HepG2 (cell line): ENCODE results near the gene UNC5B. TPM values are rescaled to one million over a fixed set of nuclear protein-coding genes. Genes with fewer than 3 reads are reported as not detected.

Experiments
- ATAC-seq: fragments of 200-7000 bp; cut with Tn5 transposase; 3 replicates; pipeline ENCODE4 v1.9.1; 2020; ENCODE audit warnings: mild to moderate bottlenecking, moderate library complexity
- BruUV-seq: library from RNA; stranded (reverse); fragments of 400-500 nt; replicated peaks from 2 replicates; lab custom pipeline; 2021; lab: Mats Ljungman, UMichigan
- CTCF ChIA-PET: fragments of 300-600 bp; formaldehyde crosslinking; extraction: SDS; loops from one replicate; lab custom pipeline; 2021; ENCODE audit warnings: low total read pairs, inconsistent platforms, low intra/inter-chr PET ratio; lab: Yijun Ruan, JAX
- POLR2A ChIA-PET: fragments of 350-600 bp; sonication (Branson Sonifier 250); formaldehyde crosslinking; loops from one replicate; lab custom pipeline; 2020; ENCODE audit warnings: antibody characterized with exemption, inconsistent platforms; lab: Yijun Ruan, JAX
- DNase-seq: peaks from one replicate; pipeline ENCODE4 v3.0.0-alpha.2; 2015; ENCODE audit warnings: low spot score
- FAIRE-seq: peaks from 3 replicates; lab custom pipeline; 2011; peaks lifted over from hg19 to GRCh38; lab: Jason Lieb, UNC
- H2AFZ ChIP-seq: one replicate; pipeline ENCODE4 v1.6.1; 2011; ENCODE audit warnings: low read length, inconsistent platforms
- H3K27ac ChIP-seq: fragments of 300-600 bp; 3 replicates; pipeline ENCODE4 v1.8.0; 2011; ENCODE audit warnings: mixed run types, mild to moderate bottlenecking, mixed read lengths, low read length, inconsistent platforms; ENCODE audit not compliant: insufficient read depth; ENCODE audit errors: extremely low read length
- H3K27me3 ChIP-seq, 2 experiments: fragments of 200-600 bp in 1 of 2; 2 replicates in 1 of 2; 3 replicates in 1 of 2; pipeline versions ENCODE4 v1.6.0 to v1.8.0; 2011; ENCODE audit warnings: low read length in 2 of 2, mild to moderate bottlenecking in 2 of 2, moderate library complexity in 2 of 2, inconsistent platforms in 1 of 2; ENCODE audit not compliant: insufficient read depth in 2 of 2, control insufficient read depth in 1 of 2
- H3K36me3 ChIP-seq, 2 experiments: fragments of 200-600 bp in 1 of 2; replicated peaks in 1 of 2; 2 replicates in 1 of 2; 3 replicates in 1 of 2; pipeline versions ENCODE4 v1.5.1 to v1.8.0; 2011; ENCODE audit warnings: low read length in 2 of 2, inconsistent platforms in 1 of 2; ENCODE audit not compliant: insufficient read depth in 2 of 2, control insufficient read depth in 1 of 2
- H3K4me1 ChIP-seq: 2 replicates; pipeline ENCODE4 v1.5.1; 2012; ENCODE audit warnings: low read length, inconsistent platforms; ENCODE audit not compliant: insufficient read depth
- H3K4me2 ChIP-seq: 2 replicates; pipeline ENCODE4 v1.6.0; 2011; ENCODE audit warnings: low read depth, low read length, inconsistent platforms
- H3K4me3 ChIP-seq, 3 experiments: fragments of 200-600 bp in 1 of 3; sonication (generic), shearing (Covaris generic) in 1 of 3; replicated peaks in 1 of 3; 2 replicates each; pipeline ENCODE4 v1.5.1; 2011 to 2016; ENCODE audit warnings: low read length in 3 of 3, inconsistent platforms in 2 of 3, low read depth in 2 of 3, mild to moderate bottlenecking in 2 of 3, control low read depth in 1 of 3, mixed read lengths in 1 of 3; ENCODE audit not compliant: insufficient read depth in 1 of 3
- H3K79me2 ChIP-seq: one replicate; pipeline ENCODE4 v1.6.1; 2011; ENCODE audit warnings: low read length, inconsistent platforms; ENCODE audit not compliant: insufficient read depth
- H3K9ac ChIP-seq: 2 replicates; pipeline ENCODE4 v1.6.0; 2011; ENCODE audit warnings: mild to moderate bottlenecking, low read depth, low read length, inconsistent platforms; ENCODE audit not compliant: insufficient read depth
- H3K9me3 ChIP-seq: 2 replicates; pipeline ENCODE4 v1.5.1; 2012; ENCODE audit warnings: mild to moderate bottlenecking, low read length
- H4K20me1 ChIP-seq: 2 replicates; pipeline ENCODE4 v1.6.0; 2011; ENCODE audit warnings: inconsistent platforms, mild to moderate bottlenecking, low read length, moderate library complexity; ENCODE audit not compliant: insufficient read depth
- BCL6 ChIP-seq: IDR thresholded peaks from 2 replicates; pipeline ENCODE4 v1.6.1; 2016; ENCODE audit warnings: missing genetic modification reagents, missing compliant biosample characterization
- CBX2 ChIP-seq, 2 experiments: fragments of 200-600 bp in 1 of 2; sonication (generic); formaldehyde crosslinking in 1 of 2; IDR thresholded peaks; 2 replicates each; pipeline versions ENCODE4 v1.7.0 to v1.8.1; 2018 to 2022; ENCODE audit warnings: low read depth in 2 of 2, low read length in 1 of 2, mild to moderate bottlenecking in 1 of 2, missing genetic modification reagents in 1 of 2
- HNRNPLL ChIP-seq: fragments of 200-400 bp; formaldehyde crosslinking; IDR thresholded peaks from 2 replicates; pipeline ENCODE4 v1.6.1; 2017; ENCODE audit warnings: mild to moderate bottlenecking, low read depth, low read length; ENCODE audit not compliant: poor library complexity, severe bottlenecking
- KLF16 ChIP-seq, 2 experiments: sonication (generic) in 1 of 2; formaldehyde crosslinking in 1 of 2; IDR thresholded peaks; 2 replicates each; pipeline versions ENCODE4 v1.6.1 to v1.8.0; 2016 to 2023; ENCODE audit warnings: missing genetic modification reagents in 2 of 2, missing compliant biosample characterization in 1 of 2
- PHF8 ChIP-seq: sonication (generic); formaldehyde crosslinking; IDR thresholded peaks from 2 replicates; pipeline ENCODE4 v1.5.0; 2020; ENCODE audit warnings: missing genetic modification reagents
- RAD21 ChIP-seq: fragments of 450-650 bp; formaldehyde crosslinking; IDR thresholded peaks from 2 replicates; pipeline ENCODE4 v1.5.0; 2020; ENCODE audit warnings: mild to moderate bottlenecking
- ZNF234 ChIP-seq: sonication (generic); formaldehyde crosslinking; conservative IDR thresholded peaks from 2 replicates; pipeline ENCODE4 v1.5.1; 2020; ENCODE audit warnings: mild to moderate bottlenecking, missing genetic modification reagents
- WGBS: methylation state at CpG from one replicate; pipeline ENCODE4 v1.1.6; 2017; ENCODE audit warnings: low lambda C conversion rate; 5-methylcytosine and 5-hydroxymethylcytosine counted together
- in situ Hi-C: cut with HindIII; loops from 2 replicates; pipeline ENCODE4 v1.10.0; 2017; ENCODE audit warnings: low pct_unique_long_range_greater_than_20kb; ENCODE audit not compliant: extremely low pct_ligation_motif_present
- intact Hi-C: fragments of 100-400 bp; cut with micrococcal nuclease; formaldehyde crosslinking; loops from one replicate; pipeline ENCODE4 v1.10.0; 2022; ENCODE audit not compliant: unreplicated experiment
- polyA plus RNA-seq, 8 experiments: library from polyadenylated mRNA; depleted of rRNA in 3 of 8; stranded (reverse) in 7 of 8; unstranded in 1 of 8; fragments of >200 nt; fragmentation: Illumina TruSeq in 4 of 8; extraction: Trizol in 4 of 8; gene quantifications; 2 replicates each; pipeline versions ENCODE4 v1.2.1 to v1.2.3, GENCODE V29; 2011 to 2016; ENCODE audit warnings: low read depth in 4 of 8, missing spikeins in 1 of 8, mixed read lengths in 1 of 8; ENCODE audit not compliant: insufficient read depth in 1 of 8
- total RNA-seq, 5 experiments: library from RNA; depleted of rRNA; stranded (reverse); fragments of >200 nt; fragmentation: Illumina TruSeq; extraction: Trizol; gene quantifications; 2 replicates each; pipeline ENCODE4 v1.2.3, GENCODE V29; 2016; ENCODE audit warnings: low read depth in 1 of 5
- TF ChIP-seq, protein P1 (sequence below): IDR thresholded peaks from 2 replicates; pipeline ENCODE4 v1.4.0; 2020; ENCODE audit warnings: mild to moderate bottlenecking, missing genetic modification reagents

The UNC5B gene
- total and polyA plus RNA-seq, 2 of the 13 experiments (the other 11 are each of a cell fraction or from before 2014, with no cell fraction given) = 0.07 TPM

DNA sequence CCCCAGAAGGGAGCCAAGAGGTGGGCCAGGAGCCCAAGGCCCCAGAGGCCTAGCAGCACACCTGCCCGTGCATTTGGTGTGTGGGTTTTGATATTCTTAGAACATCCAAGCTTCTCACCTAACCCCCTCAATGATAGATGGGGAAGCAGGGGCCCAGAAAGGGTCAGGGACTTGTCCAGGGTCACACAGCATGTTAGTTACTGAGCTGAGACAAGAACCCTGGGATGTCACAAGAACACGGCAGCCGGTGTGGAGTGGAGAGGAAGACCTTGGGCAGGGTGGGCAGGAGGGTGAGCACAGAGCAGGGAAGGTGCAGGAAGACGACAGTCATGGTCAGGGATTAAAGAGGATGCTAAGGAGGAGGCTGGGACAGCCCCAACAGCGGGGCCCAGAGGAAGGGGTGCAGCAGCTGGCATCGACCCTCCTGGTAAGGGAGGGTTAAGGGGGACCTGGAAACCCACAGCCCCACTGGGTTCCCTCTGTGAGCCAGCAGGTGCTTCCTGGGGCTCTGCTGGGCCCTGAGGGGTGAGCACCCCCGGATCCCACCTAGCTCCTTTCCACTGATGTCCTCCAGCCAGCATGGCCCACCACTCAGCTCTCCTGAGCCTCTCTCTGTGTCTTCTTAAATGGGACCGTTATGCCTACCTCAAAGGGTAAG, 44.4 kb downstream of the UNC5B start:
- ChIA-PET CTCF (no interaction called here), POLR2A (no interaction called here)
- H3K4me1 ChIP-seq = no peaks in the 10 kb centered on the region
- no peaks in the 10 kb centered on the region for H3K79me2 ChIP-seq
- TF ChIP-seq CBX2 (IDR thresholded peaks at IDR 0.05; ENCODE audit: low read depth, low read length) (no peak), CBX2 (CRISPR knock-in tag; IDR thresholded peaks at IDR 0.05; ENCODE audit: low read depth) (no peak), RAD21 (CRISPR knock-in tag) (no peak), KLF16 (CRISPR knock-in tag; IDR thresholded peaks at IDR 0.05) (no peak), HNRNPLL (no peak), ZNF234 (CRISPR knock-in tag) (no peak), BCL6 (no peak), PHF8 (CRISPR knock-in tag) (no peak)
- TF ChIP-seq, protein P1, sequence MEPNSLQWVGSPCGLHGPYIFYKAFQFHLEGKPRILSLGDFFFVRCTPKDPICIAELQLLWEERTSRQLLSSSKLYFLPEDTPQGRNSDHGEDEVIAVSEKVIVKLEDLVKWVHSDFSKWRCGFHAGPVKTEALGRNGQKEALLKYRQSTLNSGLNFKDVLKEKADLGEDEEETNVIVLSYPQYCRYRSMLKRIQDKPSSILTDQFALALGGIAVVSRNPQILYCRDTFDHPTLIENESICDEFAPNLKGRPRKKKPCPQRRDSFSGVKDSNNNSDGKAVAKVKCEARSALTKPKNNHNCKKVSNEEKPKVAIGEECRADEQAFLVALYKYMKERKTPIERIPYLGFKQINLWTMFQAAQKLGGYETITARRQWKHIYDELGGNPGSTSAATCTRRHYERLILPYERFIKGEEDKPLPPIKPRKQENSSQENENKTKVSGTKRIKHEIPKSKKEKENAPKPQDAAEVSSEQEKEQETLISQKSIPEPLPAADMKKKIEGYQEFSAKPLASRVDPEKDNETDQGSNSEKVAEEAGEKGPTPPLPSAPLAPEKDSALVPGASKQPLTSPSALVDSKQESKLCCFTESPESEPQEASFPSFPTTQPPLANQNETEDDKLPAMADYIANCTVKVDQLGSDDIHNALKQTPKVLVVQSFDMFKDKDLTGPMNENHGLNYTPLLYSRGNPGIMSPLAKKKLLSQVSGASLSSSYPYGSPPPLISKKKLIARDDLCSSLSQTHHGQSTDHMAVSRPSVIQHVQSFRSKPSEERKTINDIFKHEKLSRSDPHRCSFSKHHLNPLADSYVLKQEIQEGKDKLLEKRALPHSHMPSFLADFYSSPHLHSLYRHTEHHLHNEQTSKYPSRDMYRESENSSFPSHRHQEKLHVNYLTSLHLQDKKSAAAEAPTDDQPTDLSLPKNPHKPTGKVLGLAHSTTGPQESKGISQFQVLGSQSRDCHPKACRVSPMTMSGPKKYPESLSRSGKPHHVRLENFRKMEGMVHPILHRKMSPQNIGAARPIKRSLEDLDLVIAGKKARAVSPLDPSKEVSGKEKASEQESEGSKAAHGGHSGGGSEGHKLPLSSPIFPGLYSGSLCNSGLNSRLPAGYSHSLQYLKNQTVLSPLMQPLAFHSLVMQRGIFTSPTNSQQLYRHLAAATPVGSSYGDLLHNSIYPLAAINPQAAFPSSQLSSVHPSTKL = no peak
- in situ Hi-C loops = no loop called here
- H3K36me3 ChIP-seq = no peaks in the 10 kb centered on the region
- peaks cover 5 to 34% of the 10 kb centered on the region in 2 experiments; a peak in 4 of 5 replicates for H3K27me3 ChIP-seq
- H2AFZ ChIP-seq = no peak overlapping the region
- WGBS = 3% methylated on average over 6 of the region's 8 CpGs
- H3K27ac ChIP-seq = no peak overlapping the region
- no peaks in the 10 kb centered on the region for H3K9me3 ChIP-seq
- no peak overlapping the region for H3K9ac ChIP-seq
- FAIRE-seq = no peak
- no peak overlapping the region for H3K4me2 ChIP-seq
- intact Hi-C loops = no loop called here
- DNase-seq = no peak
- H3K4me3 ChIP-seq = no peak overlapping the region
- ATAC-seq = no peak
- no TSS peak for BruUV-seq
- no peaks in the 10 kb centered on the region for H4K20me1 ChIP-seq
